Dendritic cell treated with granulocyte-macrophage colony-stimulating factor and Interleukin-4, amounts not matched to agents 40 ng/mL and 50 ng/mL, for 4 days (primary cell): Measurements from ENCODE around the gene MGAT4A.
A peak's percentile ranks its signal among the peaks of the same experiment; 100 is the strongest.

Experiments used
- H3K27ac Mint-ChIP-seq: one replicate; pipeline ENCODE4 v1.8.0; 2022; ENCODE audit warnings: mild to moderate bottlenecking, mixed read lengths
- H3K27me3 Mint-ChIP-seq: one replicate; pipeline ENCODE4 v1.8.0; 2022; ENCODE audit warnings: mild to moderate bottlenecking, mixed read lengths
- H3K36me3 Mint-ChIP-seq: one replicate; pipeline ENCODE4 v1.8.0; 2022; ENCODE audit warnings: low read depth, mixed read lengths
- H3K4me1 Mint-ChIP-seq: one replicate; pipeline ENCODE4 v1.8.0; 2022; ENCODE audit warnings: low read depth, mixed read lengths
- H3K4me3 Mint-ChIP-seq: one replicate; pipeline ENCODE4 v1.8.0; 2022; ENCODE audit warnings: mild to moderate bottlenecking, moderate library complexity, mixed read lengths
- H3K9me3 Mint-ChIP-seq: one replicate; pipeline ENCODE4 v1.8.0; 2022; ENCODE audit warnings: mixed read lengths
- intact Hi-C: fragments of 100-400 bp; cut with micrococcal nuclease; formaldehyde crosslinking; loops from one replicate; pipeline ENCODE4 v1.15.0; 2022

The MGAT4A gene

GRCh38 chr2:98578231-98578630 lies 152.7 kb downstream of the MGAT4A start:
- no peak overlapping the region for H3K27ac Mint-ChIP-seq
- no peak overlapping the region for H3K4me3 Mint-ChIP-seq
- H3K9me3 Mint-ChIP-seq: no peaks in the 10 kb centered on the region
- H3K36me3 Mint-ChIP-seq: peaks cover 99% of the 10 kb centered on the region
- intact Hi-C loops: no loop called here
- no peaks in the 10 kb centered on the region for H3K4me1 Mint-ChIP-seq
- H3K27me3 Mint-ChIP-seq: no peaks in the 10 kb centered on the region

- Mint-ChIP-seq H3K27ac (no peak overlapping the region), H3K27me3 (no peaks in the 10 kb centered on the region), H3K36me3 (peaks cover 99% of the 10 kb centered on the region), H3K9me3 (no peaks in the 10 kb centered on the region), H3K4me3 (no peak overlapping the region), H3K4me1 (no peaks in the 10 kb centered on the region)
- intact Hi-C loops: no loop called here
These were observed 153.6 kb downstream of the MGAT4A start for GRCh38 chr2:98577313-98577712.

GRCh38 chr2:98576666-98577312 lies 154.1 kb downstream of the MGAT4A start:
- H3K4me3 Mint-ChIP-seq: no peak overlapping the region
- H3K9me3 Mint-ChIP-seq: no peaks in the 10 kb centered on the region
- H3K36me3 Mint-ChIP-seq: peaks cover 99% of the 10 kb centered on the region
- H3K4me1 Mint-ChIP-seq: no peaks in the 10 kb centered on the region
- H3K27ac Mint-ChIP-seq: no peak overlapping the region
- intact Hi-C loops: no loop called here
- H3K27me3 Mint-ChIP-seq: no peaks in the 10 kb centered on the region

- Mint-ChIP-seq H3K27me3 (no peaks in the 10 kb centered on the region), H3K9me3 (no peaks in the 10 kb centered on the region), H3K27ac (no peak overlapping the region), H3K4me3 (no peak overlapping the region), H3K4me1 (no peaks in the 10 kb centered on the region), H3K36me3 (peaks cover 99% of the 10 kb centered on the region)
- intact Hi-C loops: no loop called here
These were observed 157.5 kb downstream of the MGAT4A start for GRCh38 chr2:98573426-98573825.

- H3K36me3 Mint-ChIP-seq: peaks cover 99% of the 10 kb centered on the region
- H3K4me1 Mint-ChIP-seq: no peaks in the 10 kb centered on the region
- no peak overlapping the region for H3K27ac Mint-ChIP-seq
- H3K4me3 Mint-ChIP-seq: no peak overlapping the region
- intact Hi-C loops: no loop called here
- no peaks in the 10 kb centered on the region for H3K27me3 Mint-ChIP-seq
- no peaks in the 10 kb centered on the region for H3K9me3 Mint-ChIP-seq
These were observed 158.3 kb downstream of the MGAT4A start for GRCh38 chr2:98572676-98573075.

- intact Hi-C loops: no loop called here
- H3K27ac Mint-ChIP-seq: no peak overlapping the region
- no peaks in the 10 kb centered on the region for H3K27me3 Mint-ChIP-seq
- no peaks in the 10 kb centered on the region for H3K9me3 Mint-ChIP-seq
- no peak overlapping the region for H3K4me3 Mint-ChIP-seq
- H3K36me3 Mint-ChIP-seq: peaks cover 99% of the 10 kb centered on the region
- H3K4me1 Mint-ChIP-seq: no peaks in the 10 kb centered on the region
These were observed 158.7 kb downstream of the MGAT4A start for GRCh38 chr2:98572211-98572610.

- Mint-ChIP-seq H3K4me1 (no peaks in the 10 kb centered on the region), H3K36me3 (peaks cover 99% of the 10 kb centered on the region), H3K27ac (no peak overlapping the region), H3K27me3 (no peaks in the 10 kb centered on the region), H3K9me3 (no peaks in the 10 kb centered on the region), H3K4me3 (no peak overlapping the region)
- intact Hi-C loops: no loop called here
These were observed 159.1 kb downstream of the MGAT4A start for GRCh38 chr2:98571796-98572195.

GRCh38 chr2:98571121-98571701 lies 159.7 kb downstream of the MGAT4A start:
- no peaks in the 10 kb centered on the region for H3K27me3 Mint-ChIP-seq
- no peaks in the 10 kb centered on the region for H3K4me1 Mint-ChIP-seq
- H3K4me3 Mint-ChIP-seq: no peak overlapping the region
- H3K9me3 Mint-ChIP-seq: no peaks in the 10 kb centered on the region
- no peak overlapping the region for H3K27ac Mint-ChIP-seq
- H3K36me3 Mint-ChIP-seq: peaks cover 99% of the 10 kb centered on the region
- intact Hi-C loops: no loop called here

- Mint-ChIP-seq H3K4me1 (no peaks in the 10 kb centered on the region), H3K4me3 (no peak overlapping the region), H3K9me3 (no peaks in the 10 kb centered on the region), H3K36me3 (peaks cover 100% of the 10 kb centered on the region), H3K27ac (no peak overlapping the region), H3K27me3 (no peaks in the 10 kb centered on the region)
- intact Hi-C loops: no loop called here
These were observed 160.6 kb downstream of the MGAT4A start for GRCh38 chr2:98570356-98570755.

- Mint-ChIP-seq H3K4me1 (no peaks in the 10 kb centered on the region), H3K36me3 (peaks cover 99% of the 10 kb centered on the region), H3K9me3 (no peaks in the 10 kb centered on the region), H3K27me3 (no peaks in the 10 kb centered on the region), H3K27ac (peak overlapping the region; percentile 23), H3K4me3 (no peak overlapping the region)
- intact Hi-C loops: no loop called here
These were observed 161.0 kb downstream of the MGAT4A start for GRCh38 chr2:98569915-98570314.

GRCh38 chr2:98569197-98569793 lies 161.6 kb downstream of the MGAT4A start:
- no peak overlapping the region for H3K4me3 Mint-ChIP-seq
- no peaks in the 10 kb centered on the region for H3K27me3 Mint-ChIP-seq
- no peaks in the 10 kb centered on the region for H3K9me3 Mint-ChIP-seq
- no peak overlapping the region for H3K27ac Mint-ChIP-seq
- H3K4me1 Mint-ChIP-seq: no peaks in the 10 kb centered on the region
- intact Hi-C loops: no loop called here
- H3K36me3 Mint-ChIP-seq: peaks cover 99% of the 10 kb centered on the region
